Measurements from ENCODE around the gene USP6NL. TPM values are rescaled to one million over a fixed set of nuclear protein-coding genes. Genes with fewer than 3 reads are reported as not detected.

The USP6NL gene
- total RNA-seq, 1 experiment from 2014 or later = 21.4 TPM

DNA sequence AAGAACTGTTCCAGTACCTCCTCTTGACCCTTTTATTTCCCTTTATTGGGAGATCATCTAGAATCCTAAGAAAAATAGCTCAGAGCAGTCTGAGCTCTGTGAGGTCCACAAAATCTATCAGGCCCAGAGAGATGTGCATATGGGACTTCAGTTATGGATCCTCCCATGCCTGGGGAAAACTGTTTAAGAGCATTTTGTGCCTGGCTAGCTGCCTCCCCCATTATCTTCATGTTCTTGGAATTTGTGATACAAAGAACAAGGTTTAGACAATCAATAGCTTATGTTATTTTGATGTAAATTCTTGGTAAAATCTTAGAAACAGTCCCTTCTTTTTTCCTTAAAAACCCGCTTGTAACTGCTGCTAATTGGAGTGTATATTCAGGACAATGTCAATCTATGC lies 75.2 kb downstream of the USP6NL start:
- ATAC-seq (no peak), DNase-seq (ENCODE audit: low spot score) (no peak)
- no peaks in the 10 kb centered on the region for H3K9me3 Mint-ChIP-seq
- H3K36me3 Mint-ChIP-seq = no peaks in the 10 kb centered on the region
- H3K4me1 Mint-ChIP-seq = peaks cover 50% of the 10 kb centered on the region
- H3K27me3 Mint-ChIP-seq (ENCODE audit: low read depth) = no peaks in the 10 kb centered on the region
- no peak overlapping the region for H3K27ac Mint-ChIP-seq
- ChIA-PET POLR2A (no interaction called here), CTCF (interaction anchor here (0.6 kb wide), 1 partner anchor 11 kb away, joined by 3 read pairs; no protein-coding TSS in a partner anchor)
- TF ChIP-seq, protein P1, sequence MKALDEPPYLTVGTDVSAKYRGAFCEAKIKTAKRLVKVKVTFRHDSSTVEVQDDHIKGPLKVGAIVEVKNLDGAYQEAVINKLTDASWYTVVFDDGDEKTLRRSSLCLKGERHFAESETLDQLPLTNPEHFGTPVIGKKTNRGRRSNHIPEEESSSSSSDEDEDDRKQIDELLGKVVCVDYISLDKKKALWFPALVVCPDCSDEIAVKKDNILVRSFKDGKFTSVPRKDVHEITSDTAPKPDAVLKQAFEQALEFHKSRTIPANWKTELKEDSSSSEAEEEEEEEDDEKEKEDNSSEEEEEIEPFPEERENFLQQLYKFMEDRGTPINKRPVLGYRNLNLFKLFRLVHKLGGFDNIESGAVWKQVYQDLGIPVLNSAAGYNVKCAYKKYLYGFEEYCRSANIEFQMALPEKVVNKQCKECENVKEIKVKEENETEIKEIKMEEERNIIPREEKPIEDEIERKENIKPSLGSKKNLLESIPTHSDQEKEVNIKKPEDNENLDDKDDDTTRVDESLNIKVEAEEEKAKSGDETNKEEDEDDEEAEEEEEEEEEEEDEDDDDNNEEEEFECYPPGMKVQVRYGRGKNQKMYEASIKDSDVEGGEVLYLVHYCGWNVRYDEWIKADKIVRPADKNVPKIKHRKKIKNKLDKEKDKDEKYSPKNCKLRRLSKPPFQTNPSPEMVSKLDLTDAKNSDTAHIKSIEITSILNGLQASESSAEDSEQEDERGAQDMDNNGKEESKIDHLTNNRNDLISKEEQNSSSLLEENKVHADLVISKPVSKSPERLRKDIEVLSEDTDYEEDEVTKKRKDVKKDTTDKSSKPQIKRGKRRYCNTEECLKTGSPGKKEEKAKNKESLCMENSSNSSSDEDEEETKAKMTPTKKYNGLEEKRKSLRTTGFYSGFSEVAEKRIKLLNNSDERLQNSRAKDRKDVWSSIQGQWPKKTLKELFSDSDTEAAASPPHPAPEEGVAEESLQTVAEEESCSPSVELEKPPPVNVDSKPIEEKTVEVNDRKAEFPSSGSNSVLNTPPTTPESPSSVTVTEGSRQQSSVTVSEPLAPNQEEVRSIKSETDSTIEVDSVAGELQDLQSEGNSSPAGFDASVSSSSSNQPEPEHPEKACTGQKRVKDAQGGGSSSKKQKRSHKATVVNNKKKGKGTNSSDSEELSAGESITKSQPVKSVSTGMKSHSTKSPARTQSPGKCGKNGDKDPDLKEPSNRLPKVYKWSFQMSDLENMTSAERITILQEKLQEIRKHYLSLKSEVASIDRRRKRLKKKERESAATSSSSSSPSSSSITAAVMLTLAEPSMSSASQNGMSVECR (CRISPR knock-in tag; IDR thresholded peaks at IDR 0.05; ENCODE audit: borderline replicate concordance) = no peak
- TF ChIP-seq, protein P2, sequence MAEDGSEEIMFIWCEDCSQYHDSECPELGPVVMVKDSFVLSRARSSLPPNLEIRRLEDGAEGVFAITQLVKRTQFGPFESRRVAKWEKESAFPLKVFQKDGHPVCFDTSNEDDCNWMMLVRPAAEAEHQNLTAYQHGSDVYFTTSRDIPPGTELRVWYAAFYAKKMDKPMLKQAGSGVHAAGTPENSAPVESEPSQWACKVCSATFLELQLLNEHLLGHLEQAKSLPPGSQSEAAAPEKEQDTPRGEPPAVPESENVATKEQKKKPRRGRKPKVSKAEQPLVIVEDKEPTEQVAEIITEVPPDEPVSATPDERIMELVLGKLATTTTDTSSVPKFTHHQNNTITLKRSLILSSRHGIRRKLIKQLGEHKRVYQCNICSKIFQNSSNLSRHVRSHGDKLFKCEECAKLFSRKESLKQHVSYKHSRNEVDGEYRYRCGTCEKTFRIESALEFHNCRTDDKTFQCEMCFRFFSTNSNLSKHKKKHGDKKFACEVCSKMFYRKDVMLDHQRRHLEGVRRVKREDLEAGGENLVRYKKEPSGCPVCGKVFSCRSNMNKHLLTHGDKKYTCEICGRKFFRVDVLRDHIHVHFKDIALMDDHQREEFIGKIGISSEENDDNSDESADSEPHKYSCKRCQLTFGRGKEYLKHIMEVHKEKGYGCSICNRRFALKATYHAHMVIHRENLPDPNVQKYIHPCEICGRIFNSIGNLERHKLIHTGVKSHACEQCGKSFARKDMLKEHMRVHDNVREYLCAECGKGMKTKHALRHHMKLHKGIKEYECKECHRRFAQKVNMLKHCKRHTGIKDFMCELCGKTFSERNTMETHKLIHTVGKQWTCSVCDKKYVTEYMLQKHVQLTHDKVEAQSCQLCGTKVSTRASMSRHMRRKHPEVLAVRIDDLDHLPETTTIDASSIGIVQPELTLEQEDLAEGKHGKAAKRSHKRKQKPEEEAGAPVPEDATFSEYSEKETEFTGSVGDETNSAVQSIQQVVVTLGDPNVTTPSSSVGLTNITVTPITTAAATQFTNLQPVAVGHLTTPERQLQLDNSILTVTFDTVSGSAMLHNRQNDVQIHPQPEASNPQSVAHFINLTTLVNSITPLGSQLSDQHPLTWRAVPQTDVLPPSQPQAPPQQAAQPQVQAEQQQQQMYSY (CRISPR knock-in tag; IDR thresholded peaks at IDR 0.05) = no peak
- TF ChIP-seq ETV6 (CRISPR knock-in tag; IDR thresholded peaks at IDR 0.05) (no peak), NFYB (CRISPR knock-in tag; conservative IDR thresholded peaks at IDR 0.05; ENCODE audit: low read depth) (no peak), RELA (CRISPR knock-in tag; IDR thresholded peaks at IDR 0.05; ENCODE audit: borderline replicate concordance) (no peak), MYBL2 (CRISPR knock-in tag; IDR thresholded peaks at IDR 0.05) (no peak)
- TF ChIP-seq, protein P3, sequence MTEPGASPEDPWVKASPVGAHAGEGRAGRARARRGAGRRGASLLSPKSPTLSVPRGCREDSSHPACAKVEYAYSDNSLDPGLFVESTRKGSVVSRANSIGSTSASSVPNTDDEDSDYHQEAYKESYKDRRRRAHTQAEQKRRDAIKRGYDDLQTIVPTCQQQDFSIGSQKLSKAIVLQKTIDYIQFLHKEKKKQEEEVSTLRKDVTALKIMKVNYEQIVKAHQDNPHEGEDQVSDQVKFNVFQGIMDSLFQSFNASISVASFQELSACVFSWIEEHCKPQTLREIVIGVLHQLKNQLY (CRISPR knock-in tag; IDR thresholded peaks at IDR 0.05) = no peak
- TF ChIP-seq, protein P4, sequence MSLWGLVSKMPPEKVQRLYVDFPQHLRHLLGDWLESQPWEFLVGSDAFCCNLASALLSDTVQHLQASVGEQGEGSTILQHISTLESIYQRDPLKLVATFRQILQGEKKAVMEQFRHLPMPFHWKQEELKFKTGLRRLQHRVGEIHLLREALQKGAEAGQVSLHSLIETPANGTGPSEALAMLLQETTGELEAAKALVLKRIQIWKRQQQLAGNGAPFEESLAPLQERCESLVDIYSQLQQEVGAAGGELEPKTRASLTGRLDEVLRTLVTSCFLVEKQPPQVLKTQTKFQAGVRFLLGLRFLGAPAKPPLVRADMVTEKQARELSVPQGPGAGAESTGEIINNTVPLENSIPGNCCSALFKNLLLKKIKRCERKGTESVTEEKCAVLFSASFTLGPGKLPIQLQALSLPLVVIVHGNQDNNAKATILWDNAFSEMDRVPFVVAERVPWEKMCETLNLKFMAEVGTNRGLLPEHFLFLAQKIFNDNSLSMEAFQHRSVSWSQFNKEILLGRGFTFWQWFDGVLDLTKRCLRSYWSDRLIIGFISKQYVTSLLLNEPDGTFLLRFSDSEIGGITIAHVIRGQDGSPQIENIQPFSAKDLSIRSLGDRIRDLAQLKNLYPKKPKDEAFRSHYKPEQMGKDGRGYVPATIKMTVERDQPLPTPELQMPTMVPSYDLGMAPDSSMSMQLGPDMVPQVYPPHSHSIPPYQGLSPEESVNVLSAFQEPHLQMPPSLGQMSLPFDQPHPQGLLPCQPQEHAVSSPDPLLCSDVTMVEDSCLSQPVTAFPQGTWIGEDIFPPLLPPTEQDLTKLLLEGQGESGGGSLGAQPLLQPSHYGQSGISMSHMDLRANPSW (CRISPR knock-in tag; conservative IDR thresholded peaks at IDR 0.05; ENCODE audit: low read depth) = no peak
- no peak overlapping the region for H3K4me3 Mint-ChIP-seq

DNA sequence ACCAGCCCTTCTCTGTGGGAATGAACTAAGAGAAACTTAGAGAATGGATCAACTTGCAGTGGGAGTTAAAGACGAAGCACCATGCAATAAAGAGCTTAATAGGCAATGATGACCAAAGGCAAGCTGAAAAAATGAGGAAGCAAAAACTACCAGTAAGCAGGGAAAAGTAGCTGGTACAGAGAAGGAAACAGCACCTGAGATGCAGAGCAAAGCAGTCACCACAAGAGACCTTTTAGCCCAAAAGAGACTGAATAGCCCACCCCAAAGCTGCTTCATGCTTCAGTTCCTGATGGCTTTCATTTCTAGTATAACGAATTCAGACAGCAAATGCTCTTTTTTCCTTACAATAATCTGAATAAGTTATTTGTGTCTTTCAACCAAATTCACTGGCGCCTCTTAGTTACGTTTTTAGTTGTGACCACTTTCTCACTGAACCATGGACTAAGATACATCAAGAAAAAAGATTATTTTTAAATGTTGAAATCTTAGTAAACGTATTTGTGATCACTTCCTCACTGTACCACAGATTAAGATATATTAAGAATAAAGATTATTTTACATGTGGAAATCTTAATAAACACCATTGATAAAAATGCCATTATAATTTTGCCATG lies 76.0 kb downstream of the USP6NL start:
- Mint-ChIP-seq H3K27me3 (ENCODE audit: low read depth) (no peaks in the 10 kb centered on the region), H3K4me3 (no peak overlapping the region), H3K4me1 (peaks cover 48% of the 10 kb centered on the region), H3K9me3 (no peaks in the 10 kb centered on the region), H3K36me3 (no peaks in the 10 kb centered on the region), H3K27ac (peak overlapping the region; percentile 77; the same call in 1 of the 2 replicates)
- peak; percentile 11; the same call in 1 of the 2 replicates for ATAC-seq
- ChIA-PET POLR2A (no interaction called here), CTCF (interaction anchor here (0.6 to 1.3 kb wide), 3 partner anchors 12 to 189 kb away, joined by 3 to 4 read pairs (median 3); no protein-coding TSS in a partner anchor)
- DNase-seq (ENCODE audit: low spot score) = no peak
- TF ChIP-seq JUN (CRISPR knock-in tag; IDR thresholded peaks at IDR 0.05) = no peak
- TF ChIP-seq SP1 (CRISPR knock-in tag; conservative IDR thresholded peaks at IDR 0.05) = no peak
- TF ChIP-seq, protein P5, sequence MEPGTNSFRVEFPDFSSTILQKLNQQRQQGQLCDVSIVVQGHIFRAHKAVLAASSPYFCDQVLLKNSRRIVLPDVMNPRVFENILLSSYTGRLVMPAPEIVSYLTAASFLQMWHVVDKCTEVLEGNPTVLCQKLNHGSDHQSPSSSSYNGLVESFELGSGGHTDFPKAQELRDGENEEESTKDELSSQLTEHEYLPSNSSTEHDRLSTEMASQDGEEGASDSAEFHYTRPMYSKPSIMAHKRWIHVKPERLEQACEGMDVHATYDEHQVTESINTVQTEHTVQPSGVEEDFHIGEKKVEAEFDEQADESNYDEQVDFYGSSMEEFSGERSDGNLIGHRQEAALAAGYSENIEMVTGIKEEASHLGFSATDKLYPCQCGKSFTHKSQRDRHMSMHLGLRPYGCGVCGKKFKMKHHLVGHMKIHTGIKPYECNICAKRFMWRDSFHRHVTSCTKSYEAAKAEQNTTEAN (CRISPR knock-in tag; IDR thresholded peaks at IDR 0.05) = no peak
- TF ChIP-seq, protein P6, sequence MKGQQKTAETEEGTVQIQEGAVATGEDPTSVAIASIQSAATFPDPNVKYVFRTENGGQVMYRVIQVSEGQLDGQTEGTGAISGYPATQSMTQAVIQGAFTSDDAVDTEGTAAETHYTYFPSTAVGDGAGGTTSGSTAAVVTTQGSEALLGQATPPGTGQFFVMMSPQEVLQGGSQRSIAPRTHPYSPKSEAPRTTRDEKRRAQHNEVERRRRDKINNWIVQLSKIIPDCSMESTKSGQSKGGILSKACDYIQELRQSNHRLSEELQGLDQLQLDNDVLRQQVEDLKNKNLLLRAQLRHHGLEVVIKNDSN (CRISPR knock-in tag; IDR thresholded peaks at IDR 0.05) = no peak
- TF ChIP-seq, protein P7, sequence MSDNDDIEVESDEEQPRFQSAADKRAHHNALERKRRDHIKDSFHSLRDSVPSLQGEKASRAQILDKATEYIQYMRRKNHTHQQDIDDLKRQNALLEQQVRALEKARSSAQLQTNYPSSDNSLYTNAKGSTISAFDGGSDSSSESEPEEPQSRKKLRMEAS (CRISPR knock-in tag; IDR thresholded peaks at IDR 0.05) = no peak
- no peak for TF ChIP-seq SMAD4 (CRISPR knock-in tag; IDR thresholded peaks at IDR 0.05)
- TF ChIP-seq EMX1 (CRISPR knock-in tag; IDR thresholded peaks at IDR 0.05) = no peak
- TF ChIP-seq, protein P8, sequence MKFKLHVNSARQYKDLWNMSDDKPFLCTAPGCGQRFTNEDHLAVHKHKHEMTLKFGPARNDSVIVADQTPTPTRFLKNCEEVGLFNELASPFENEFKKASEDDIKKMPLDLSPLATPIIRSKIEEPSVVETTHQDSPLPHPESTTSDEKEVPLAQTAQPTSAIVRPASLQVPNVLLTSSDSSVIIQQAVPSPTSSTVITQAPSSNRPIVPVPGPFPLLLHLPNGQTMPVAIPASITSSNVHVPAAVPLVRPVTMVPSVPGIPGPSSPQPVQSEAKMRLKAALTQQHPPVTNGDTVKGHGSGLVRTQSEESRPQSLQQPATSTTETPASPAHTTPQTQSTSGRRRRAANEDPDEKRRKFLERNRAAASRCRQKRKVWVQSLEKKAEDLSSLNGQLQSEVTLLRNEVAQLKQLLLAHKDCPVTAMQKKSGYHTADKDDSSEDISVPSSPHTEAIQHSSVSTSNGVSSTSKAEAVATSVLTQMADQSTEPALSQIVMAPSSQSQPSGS (CRISPR knock-in tag; IDR thresholded peaks at IDR 0.05; ENCODE audit: borderline replicate concordance, low read depth) = no peak
- TF ChIP-seq GRHL2 (CRISPR knock-in tag; IDR thresholded peaks at IDR 0.05; ENCODE audit: insufficient replicate concordance, severe bottlenecking) = no peak
- TF ChIP-seq MYBL2 (CRISPR knock-in tag; IDR thresholded peaks at IDR 0.05) = no peak
- no peak for TF ChIP-seq ZNF396 (CRISPR knock-in tag; IDR thresholded peaks at IDR 0.05; ENCODE audit: borderline replicate concordance)
